HFFc6 (cell line): ENCODE results near the gene MAP1B. TPM values are rescaled to one million over a fixed set of nuclear protein-coding genes. Genes with fewer than 3 reads are reported as not detected.

Experiments used
- DNase-seq: peaks from one replicate; pipeline ENCODE4 v3.0.0-alpha.2; 2018
- H3K27ac Mint-ChIP-seq: 2 replicates; pipeline ENCODE4 v1.8.0; 2020; ENCODE audit warnings: mild to moderate bottlenecking, mixed read lengths
- H3K27me3 Mint-ChIP-seq: 2 replicates; pipeline ENCODE4 v1.8.0; 2021; ENCODE audit warnings: mild to moderate bottlenecking, moderate library complexity, mixed read lengths; ENCODE audit not compliant: insufficient read depth
- H3K36me3 Mint-ChIP-seq: 2 replicates; pipeline ENCODE4 v1.8.0; 2021; ENCODE audit warnings: low read depth, mixed read lengths
- H3K4me1 Mint-ChIP-seq: 2 replicates; pipeline ENCODE4 v1.8.0; 2020; ENCODE audit warnings: low read depth, mixed read lengths
- H3K4me3 Mint-ChIP-seq: 2 replicates; pipeline ENCODE4 v1.8.0; 2020; ENCODE audit warnings: mild to moderate bottlenecking, moderate library complexity, mixed read lengths
- H3K9me3 Mint-ChIP-seq: 2 replicates; pipeline ENCODE4 v1.8.0; 2020; ENCODE audit warnings: mild to moderate bottlenecking, mixed read lengths
- CTCF ChIP-seq: fragments of 200-600 bp; sonication (generic); IDR thresholded peaks from 2 replicates; pipeline ENCODE4 v1.5.0; 2021; ENCODE audit warnings: antibody characterized with exemption, mild to moderate bottlenecking
- microRNA-seq: library from miRNA; unstranded; fragments of <30 nt; microRNA quantifications from one replicate; pipeline ENCODE4, GENCODE V29; 2019
- total RNA-seq, 6 experiments: library from RNA; stranded (reverse); fragmentation: NEBNext Ultra II Directional; extraction: Animal tissue kit (Norgen Biotek cat#: 25700); gene quantifications; 2 replicates in 1 of 6; 3 replicates in 5 of 6; pipeline ENCODE4 v1.2.3, GENCODE V29; 2021

The MAP1B gene
- total RNA-seq, 6 experiments from 2014 or later = 164 to 272 (median 235) TPM

DNA sequence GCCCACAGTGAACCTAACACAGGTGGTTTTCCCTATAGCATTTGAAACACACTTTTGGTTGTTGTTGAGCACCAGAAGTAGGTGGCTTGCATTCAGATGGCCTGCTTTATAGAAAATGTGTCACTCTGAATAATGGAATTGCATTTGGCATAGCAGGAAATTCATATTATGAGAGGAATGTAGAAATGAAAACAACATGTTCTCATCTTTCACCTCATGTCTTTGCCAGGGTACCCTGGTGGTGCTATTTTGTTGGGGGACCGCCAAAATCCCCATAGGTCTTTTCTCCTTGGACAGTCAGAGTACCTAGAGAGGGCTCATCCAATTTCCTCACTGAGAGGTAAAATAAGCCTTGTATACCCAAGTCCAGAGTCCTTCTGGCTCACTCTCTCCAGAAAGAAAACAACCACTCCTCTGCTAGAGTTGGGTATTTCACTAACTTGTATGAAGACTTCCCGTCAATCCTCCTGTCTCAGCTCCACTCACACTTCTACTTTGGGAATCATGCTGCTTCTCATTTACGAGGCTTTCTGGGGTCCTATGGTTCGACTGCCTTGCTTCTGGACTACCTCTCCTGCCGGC, 145.4 kb downstream of the MAP1B start:
- Mint-ChIP-seq H3K4me1 (peaks cover 84% of the 10 kb centered on the region), H3K27me3 (no peaks in the 10 kb centered on the region; the same call in 1 of the 2 replicates), H3K36me3 (no peaks in the 10 kb centered on the region), H3K27ac (no peak overlapping the region; the same call in 1 of the 2 replicates), H3K9me3 (no peaks in the 10 kb centered on the region), H3K4me3 (peak overlapping the region; percentile 9; the same call in 1 of the 2 replicates)
- DNase-seq = peak; percentile 19
- no peak for TF ChIP-seq CTCF

DNA sequence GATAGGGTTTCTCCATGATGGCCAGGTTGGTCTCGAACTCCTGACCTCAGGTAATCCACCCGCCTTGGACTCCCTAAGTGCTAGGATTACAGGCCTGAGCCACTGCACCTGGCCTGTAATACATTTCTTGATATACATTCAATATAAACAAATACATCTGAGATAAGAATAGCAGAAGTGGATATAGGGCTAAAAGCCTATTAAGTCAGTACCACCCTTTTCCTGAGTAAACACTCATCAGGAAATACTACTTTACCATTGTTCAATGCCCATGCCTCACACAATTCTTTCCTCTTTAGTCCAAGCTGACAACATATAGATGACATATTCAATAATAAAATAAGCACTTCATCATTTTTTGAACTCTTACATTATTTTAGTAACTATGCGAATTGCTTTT, 148.0 kb downstream of the MAP1B start:
- H3K27ac Mint-ChIP-seq = no peak overlapping the region
- H3K4me1 Mint-ChIP-seq = peaks cover 64% of the 10 kb centered on the region
- no peaks in the 10 kb centered on the region; the same call in 1 of the 2 replicates for H3K36me3 Mint-ChIP-seq
- DNase-seq = no peak
- no peak overlapping the region for H3K4me3 Mint-ChIP-seq
- TF ChIP-seq CTCF = no peak
- no peaks in the 10 kb centered on the region for H3K9me3 Mint-ChIP-seq
- H3K27me3 Mint-ChIP-seq = no peaks in the 10 kb centered on the region; the same call in 1 of the 2 replicates

- DNase-seq = no peak
- H3K4me1 Mint-ChIP-seq = peaks cover 61% of the 10 kb centered on the region
- no peak for TF ChIP-seq CTCF
- no peaks in the 10 kb centered on the region for H3K9me3 Mint-ChIP-seq
- no peak overlapping the region for H3K27ac Mint-ChIP-seq
- H3K27me3 Mint-ChIP-seq = no peaks in the 10 kb centered on the region; the same call in 1 of the 2 replicates
- H3K4me3 Mint-ChIP-seq = no peak overlapping the region
- H3K36me3 Mint-ChIP-seq = no peaks in the 10 kb centered on the region; the same call in 1 of the 2 replicates
These were observed 148.4 kb downstream of the MAP1B start for GRCh38 chr5:72255670-72256069.

DNA sequence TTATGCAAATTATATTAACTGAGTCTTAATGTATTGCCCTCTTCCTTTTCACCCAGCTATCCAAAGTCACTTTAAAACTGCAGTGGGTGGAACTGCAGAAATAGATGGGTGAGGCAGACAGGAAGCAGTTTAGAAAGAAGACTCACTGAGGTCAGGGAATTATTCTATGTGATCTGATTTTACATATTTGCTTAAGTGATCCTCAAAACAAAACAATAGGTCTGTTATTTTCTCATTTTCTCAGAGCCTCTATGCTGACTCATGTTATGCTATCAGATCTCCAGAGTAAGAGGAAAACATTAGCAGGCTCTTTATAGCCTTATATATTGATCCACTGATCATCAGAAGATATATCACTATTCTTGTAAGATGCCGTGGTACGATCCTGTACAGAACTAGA, 149.3 kb downstream of the MAP1B start:
- Mint-ChIP-seq H3K4me3 (no peak overlapping the region), H3K9me3 (no peaks in the 10 kb centered on the region), H3K4me1 (peaks cover 52% of the 10 kb centered on the region), H3K27me3 (no peaks in the 10 kb centered on the region), H3K36me3 (peaks cover 3% of the 10 kb centered on the region; the same call in 1 of the 2 replicates), H3K27ac (no peak overlapping the region; the same call in 1 of the 2 replicates)
- no peak for TF ChIP-seq CTCF
- no peak for DNase-seq

Small RNAs within 50 kb of the gene (microRNA-seq; reads per million reads assigned to microRNA genes)
- not detected for gene MIR4803

Other genes with a start within 250 kb of the MAP1B start
- gene MRPS27, start 212.8 kb downstream of the MAP1B start, total RNA-seq = 10 to 100 TPM; 46.1 to 74.1 (median 57.9) TPM
- gene PTCD2, start 212.9 kb downstream of the MAP1B start, total RNA-seq = 10 to 100 TPM; 10.8 to 14.4 (median 12.9) TPM